Fibroblast of lung (primary cell): Measurements from ENCODE around the gene TTLL11.

Experiments used
- CTCF ChIP-seq, 2 donors: IDR thresholded peaks in 1 of 2; conservative IDR thresholded peaks in 1 of 2; 1 replicate in 1 of 2; 2 replicates in 1 of 2; pipeline ENCODE4 v1.5.1; 2011 to 2012; ENCODE audit warnings: low read length in 2 of 2, control low read depth in 1 of 2, inconsistent platforms in 1 of 2, low read depth in 1 of 2, mild to moderate bottlenecking in 1 of 2
- EZH2 ChIP-seq: IDR thresholded peaks from 2 replicates; pipeline ENCODE4 v1.5.1; 2012; ENCODE audit warnings: low read length, control low read depth, mild to moderate bottlenecking; ENCODE audit errors: missing control alignments

GRCh38 chr9:122028089-122028488, 65.0 kb downstream of the TTLL11 start:
- TF ChIP-seq CTCF (conservative IDR thresholded peaks at IDR 0.05 in 1 of 2, IDR thresholded peaks at IDR 0.05 in 1 of 2; ENCODE audit: low read depth in 1 of 2, low read length in 2 of 2) (no peak), EZH2 (no peak)
